Spleen (tissue), 11 donors: ENCODE measurements around the gene HOMER1. TPM values are rescaled to one million over a fixed set of nuclear protein-coding genes. Genes with fewer than 3 reads are reported as not detected.
"Not testable (repeated sequence)": the region's sequence is repeated elsewhere in the genome, so short reads cannot be mapped to it uniquely, and the experiment has no call there.

Source experiments
- DNase-seq: peaks from one replicate; pipeline ENCODE4 v3.0.0-alpha.2; 2020
- H3K27ac ChIP-seq, 8 donors: fragments of 200-600 bp; sonication (generic) in 7 of 8; 1 replicate in 4 of 8; 2 replicates in 4 of 8; pipeline versions ENCODE4 v1.5.0 to v1.8.0; 2016 to 2021; ENCODE audit warnings: inconsistent platforms in 4 of 8, mild to moderate bottlenecking in 4 of 8, moderate library complexity in 1 of 8
- H3K27me3 ChIP-seq, 7 donors: fragments of 200-600 bp; sonication (generic) in 6 of 7; replicated peaks in 1 of 7; 1 replicate in 4 of 7; 2 replicates in 3 of 7; pipeline versions ENCODE4 v1.5.0 to v1.8.0; 2016 to 2021; ENCODE audit warnings: inconsistent platforms in 3 of 7, mild to moderate bottlenecking in 1 of 7
- H3K36me3 ChIP-seq, 6 donors: fragments of 200-600 bp; sonication (generic) in 5 of 6; 1 replicate in 4 of 6; 2 replicates in 2 of 6; pipeline versions ENCODE4 v1.5.0 to v1.8.0; 2016 to 2021; ENCODE audit warnings: inconsistent platforms in 2 of 6
- H3K4me1 ChIP-seq, 6 donors: fragments of 200-600 bp; sonication (generic) in 5 of 6; 1 replicate in 3 of 6; 2 replicates in 3 of 6; pipeline versions ENCODE4 v1.5.0 to v1.8.0; 2016 to 2021; ENCODE audit warnings: inconsistent platforms in 3 of 6
- H3K4me3 ChIP-seq, 8 donors: fragments of 200-600 bp; sonication (generic) in 7 of 8; 1 replicate in 4 of 8; 2 replicates in 4 of 8; pipeline versions ENCODE4 v1.5.0 to v1.8.0; 2016 to 2021; ENCODE audit warnings: inconsistent platforms in 4 of 8, mild to moderate bottlenecking in 4 of 8, moderate library complexity in 2 of 8
- H3K9me3 ChIP-seq, 8 donors: fragments of 200-600 bp; sonication (generic) in 7 of 8; 1 replicate in 4 of 8; 2 replicates in 4 of 8; pipeline versions ENCODE4 v1.5.0 to v1.8.0; 2016 to 2021; ENCODE audit warnings: inconsistent platforms in 4 of 8
- CTCF ChIP-seq, 11 experiments: fragments of 200-600 bp in 7 of 11; fragments of 450-650 bp in 4 of 11; sonication (generic) in 4 of 11; IDR thresholded peaks in 8 of 11; conservative IDR thresholded peaks in 3 of 11; 1 replicate in 7 of 11; 2 replicates in 4 of 11; pipeline versions ENCODE4 v1.4.0 to v1.8.0; 2016 to 2021; ENCODE audit warnings: antibody characterized with exemption in 11 of 11, inconsistent platforms in 4 of 11, mild to moderate bottlenecking in 1 of 11
- POLR2A ChIP-seq, 3 donors: fragments of 450-650 bp; IDR thresholded peaks; one replicate each; pipeline ENCODE4 v1.5.1; 2017; ENCODE audit warnings: antibody characterized with exemption in 3 of 3, mild to moderate bottlenecking in 1 of 3
- POLR2AphosphoS5 ChIP-seq, 3 donors: sonication (generic); formaldehyde crosslinking; IDR thresholded peaks; one replicate each; pipeline ENCODE4 v1.5.1; 2017; ENCODE audit warnings: antibody characterized with exemption in 3 of 3
- WGBS, 5 donors: extraction: QIAGEN DNeasy Blood & Tissue Kit in 3 of 5; methylation state at CpG; one replicate each; pipeline versions ENCODE4 v1.1.5 to v1.1.7; 2013 to 2018; 5-methylcytosine and 5-hydroxymethylcytosine counted together
- intact Hi-C: fragments of 100-400 bp; cut with DNase I; formaldehyde crosslinking; loops from one replicate; pipeline ENCODE4 v1.15.0; 2023; ENCODE audit warnings: low total_unique reads
- polyA plus RNA-seq, 3 donors: library from polyadenylated mRNA; stranded (reverse); fragments of 200-250 nt; gene quantifications; one replicate each; pipeline ENCODE4 v1.2.1, GENCODE V29; 2013
- total RNA-seq, 7 donors: library from RNA; depleted of rRNA in 3 of 7; stranded (reverse); fragments of >200 nt in 3 of 7; fragmentation: NEBNext Ultra II Directional in 4 of 7; extraction: Animal tissue kit (Norgen Biotek cat#: 25700) in 4 of 7; gene quantifications; one replicate each; pipeline versions ENCODE4 v1.1.0 to v1.2.1, GENCODE V29; 2016 to 2021
- donor health status: healthy with polysubstance abuse.
- donor health status: DM: no; HTN: no; CAD: no; lungs with moderate emphysema.
- donor health status: DM: no; HTN: no; CAD: no.
- donor health status: Bipolar disorder and iron deficiency.
- donor health status: healthy.
- donor health status: DM: no; HTN: no; CAD: no.
- donor health status: DM: yes; HTN: yes; CAD: no.

The HOMER1 gene
- total and polyA plus RNA-seq, 10 donors, result 0.39 to 5.2 (median 2.4) TPM

DNA sequence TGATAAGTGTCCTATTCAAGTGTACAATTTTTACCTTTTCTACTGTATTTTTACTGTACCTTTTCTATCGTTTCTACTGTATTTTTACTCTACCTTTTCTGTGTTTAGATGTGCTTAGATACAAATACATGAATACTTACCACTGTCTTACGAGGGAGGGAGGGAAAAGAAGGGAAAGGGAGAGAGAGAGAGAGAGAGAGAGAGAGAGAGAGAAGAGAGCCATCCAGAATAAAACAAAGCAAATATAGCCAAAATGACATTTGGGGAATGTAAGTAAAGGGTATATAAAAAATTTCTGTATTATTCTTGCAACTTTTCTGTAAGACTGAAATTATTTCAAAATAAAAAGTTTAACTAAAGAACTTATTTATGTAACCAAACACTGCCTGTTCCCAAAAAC is 121.2 kb downstream of the HOMER1 start:
- intact Hi-C loops, result no loop called here
- Histone ChIP-seq H3K4me3 (no peak overlapping the region), H3K9me3 (no peaks in the 10 kb centered on the region), H3K27me3 (no peaks in the 10 kb centered on the region), H3K4me1 (no peaks in the 10 kb centered on the region), H3K36me3 (no peaks in the 10 kb centered on the region), H3K27ac (no peak overlapping the region)
- DNase-seq, result no peak
- TF ChIP-seq CTCF (IDR thresholded peaks at IDR 0.05 in 8 of 11, conservative IDR thresholded peaks at IDR 0.05 in 3 of 11) (no peak), POLR2A (IDR thresholded peaks at IDR 0.05) (no peak), POLR2AphosphoS5 (IDR thresholded peaks at IDR 0.05) (no peak)
- 84 to 90% (median 85%) methylated on average over 2 of the region's 2 CpGs for WGBS, 5 donors

DNA sequence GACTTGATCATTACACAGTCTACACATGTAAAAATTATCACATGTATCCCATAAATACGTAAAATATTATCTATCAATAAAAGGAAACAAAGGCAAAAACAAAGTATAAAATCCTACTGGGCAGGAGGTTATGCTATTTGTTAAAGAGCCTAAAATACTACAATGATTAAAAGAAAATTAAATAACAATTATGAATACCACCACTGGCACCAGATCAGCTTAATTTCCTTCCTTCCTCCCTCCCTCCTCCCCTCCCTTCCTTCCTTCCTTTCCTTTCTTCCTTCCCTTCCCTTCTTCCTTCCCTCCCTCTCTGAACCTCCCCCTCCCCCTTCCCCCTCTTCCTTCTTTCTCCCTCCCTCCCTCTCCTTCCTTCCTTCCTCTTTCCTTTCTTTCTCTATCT is 127.3 kb downstream of the HOMER1 start:
- no peak for DNase-seq
- WGBS, 5 donors, result 91 to 95% (median 94%) methylated on average over 1 of the region's 1 CpG

DNA sequence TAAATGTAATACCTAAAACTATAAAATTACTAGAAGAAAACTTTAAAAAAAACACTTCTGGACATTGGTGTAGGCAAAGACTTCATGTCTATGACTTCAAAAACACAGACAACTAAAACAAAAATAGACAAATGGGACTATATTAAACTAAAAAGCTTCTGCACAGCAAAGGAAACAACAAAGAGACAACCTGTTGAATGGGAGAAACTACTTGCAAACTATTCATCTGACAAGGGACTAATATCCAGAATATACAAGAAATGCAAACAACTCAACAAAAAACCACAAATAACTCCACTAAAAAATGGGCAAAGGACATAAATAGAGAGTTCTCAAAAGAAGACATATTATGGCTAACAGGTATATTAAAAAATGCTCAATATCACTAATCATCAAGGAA is 128.8 kb downstream of the HOMER1 start:
- H3K27me3 ChIP-seq, H3K4me1 ChIP-seq, DNase-seq, intact Hi-C loops, H3K4me3 ChIP-seq, H3K36me3 ChIP-seq, H3K27ac ChIP-seq: not testable (repeated sequence)
- peaks cover 3 to 51% (median 39%) of the 10 kb centered on the region in 8 donors for H3K9me3 ChIP-seq

More for the DNA sequence above, 127.3 kb downstream of the HOMER1 start:
- Histone ChIP-seq H3K9me3 (peaks cover under 1 to 35% (median 26%) of the 10 kb centered on the region in 8 donors), H3K27ac (no peak overlapping the region), H3K4me3 (no peak overlapping the region), H3K36me3 (no peaks in the 10 kb centered on the region), H3K27me3 (no peaks in the 10 kb centered on the region), H3K4me1 (no peaks in the 10 kb centered on the region)
- intact Hi-C loops, result no loop called here
- TF ChIP-seq POLR2AphosphoS5 (IDR thresholded peaks at IDR 0.05), result no peak
- TF ChIP-seq POLR2A (IDR thresholded peaks at IDR 0.05), result no peak
- no peak for TF ChIP-seq CTCF (IDR thresholded peaks at IDR 0.05 in 8 of 11, conservative IDR thresholded peaks at IDR 0.05 in 3 of 11)

DNA sequence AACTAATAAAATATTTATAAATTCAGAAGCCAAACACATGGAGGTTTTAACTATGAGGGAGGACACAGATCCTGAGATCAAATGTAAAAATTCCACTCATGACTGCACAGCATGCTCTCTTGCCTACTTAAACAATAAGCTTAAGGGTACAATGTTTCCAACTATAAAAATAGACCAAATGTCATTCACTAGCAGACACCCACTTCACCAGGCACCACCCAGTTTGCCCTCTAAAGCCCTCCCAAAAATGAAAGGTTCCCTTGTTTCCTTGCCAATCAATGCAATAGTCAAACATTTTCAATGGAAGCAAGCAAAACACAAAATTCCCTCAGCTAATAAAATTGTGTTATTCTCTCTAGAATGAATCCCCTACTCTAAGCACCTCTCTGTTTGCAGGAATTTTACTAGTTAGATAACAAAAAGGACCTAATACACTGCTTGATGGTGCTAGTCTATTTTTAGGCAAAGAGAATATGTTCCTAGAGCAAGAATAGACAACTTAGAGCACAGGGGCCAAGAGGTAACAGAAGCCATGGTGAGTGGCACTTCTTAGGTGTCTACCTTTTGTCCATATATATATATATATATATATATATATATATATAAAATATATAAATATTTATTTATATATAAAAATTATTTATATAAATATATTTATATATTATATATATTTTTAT is 135.3 kb downstream of the HOMER1 start:
- TF ChIP-seq CTCF (IDR thresholded peaks at IDR 0.05 in 8 of 11, conservative IDR thresholded peaks at IDR 0.05 in 3 of 11), result no peak
- TF ChIP-seq POLR2AphosphoS5 (IDR thresholded peaks at IDR 0.05), result no peak
- TF ChIP-seq POLR2A (IDR thresholded peaks at IDR 0.05), result no peak
- no peaks in the 10 kb centered on the region for H3K36me3 ChIP-seq

DNA sequence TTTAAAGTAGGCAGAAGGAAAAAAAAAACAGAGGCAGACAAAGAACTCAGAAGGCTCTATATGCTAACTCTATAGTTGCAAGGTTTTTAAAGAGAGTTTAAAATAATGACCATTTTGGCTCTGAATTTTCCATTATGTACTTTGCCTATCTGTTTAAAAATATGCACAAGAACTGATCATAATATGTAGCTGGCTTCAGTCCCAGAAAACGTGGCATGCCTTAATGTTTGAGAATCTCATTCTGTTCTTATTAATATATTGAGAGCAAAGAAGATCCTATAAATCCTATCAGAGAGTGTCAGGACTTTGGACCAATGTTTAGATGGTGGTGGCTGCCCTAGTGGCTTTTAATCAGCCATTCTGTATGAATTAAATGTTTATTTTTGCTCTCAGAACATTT is 156.5 kb downstream of the HOMER1 start:
- no peak overlapping the region for H3K27ac ChIP-seq
- TF ChIP-seq CTCF (IDR thresholded peaks at IDR 0.05 in 8 of 11, conservative IDR thresholded peaks at IDR 0.05 in 3 of 11) (no peak), POLR2A (IDR thresholded peaks at IDR 0.05) (no peak), POLR2AphosphoS5 (IDR thresholded peaks at IDR 0.05) (no peak)
- no peak for DNase-seq
- peaks cover 0 to 6% (median 0%) of the 10 kb centered on the region in 7 donors for H3K27me3 ChIP-seq
- H3K36me3 ChIP-seq, result no peaks in the 10 kb centered on the region
- no peak overlapping the region for H3K4me3 ChIP-seq
- intact Hi-C loops, result no loop called here
- H3K4me1 ChIP-seq, result no peaks in the 10 kb centered on the region
- no peaks in the 10 kb centered on the region for H3K9me3 ChIP-seq
- 33 to 66% (median 42%) methylated on average over 1 of the region's 1 CpG for WGBS, 5 donors

More for the DNA sequence above, 135.3 kb downstream of the HOMER1 start:
- Histone ChIP-seq H3K27me3 (no peaks in the 10 kb centered on the region), H3K9me3 (peaks cover 3 to 41% (median 31%) of the 10 kb centered on the region in 8 donors), H3K4me3 (no peak overlapping the region), H3K4me1 (no peaks in the 10 kb centered on the region), H3K27ac (no peak overlapping the region)
- intact Hi-C loops, result no loop called here
- DNase-seq, result no peak
